Keratinocyte (primary cell): ENCODE results near the gene EXOC3L1.

Experiments used
- EZH2 ChIP-seq: IDR thresholded peaks from one replicate; pipeline ENCODE4 v1.6.1; 2012; ENCODE audit warnings: inconsistent platforms, mild to moderate bottlenecking, low read length, moderate library complexity
- TF ChIP-seq, protein P1 (sequence below), 3 experiments: IDR thresholded peaks in 1 of 3; conservative IDR thresholded peaks in 1 of 3; optimal IDR thresholded peaks in 1 of 3; 2 replicates in 2 of 3; 3 replicates in 1 of 3; pipeline versions ENCODE3 to v1.5.1; 2011; ENCODE audit warnings: low read length in 3 of 3, mild to moderate bottlenecking in 3 of 3, moderate library complexity in 2 of 3, control low read depth in 1 of 3, inconsistent platforms in 1 of 3; ENCODE audit not compliant: insufficient read depth in 2 of 3; ENCODE audit errors: extremely low read depth in 1 of 3

DNA sequence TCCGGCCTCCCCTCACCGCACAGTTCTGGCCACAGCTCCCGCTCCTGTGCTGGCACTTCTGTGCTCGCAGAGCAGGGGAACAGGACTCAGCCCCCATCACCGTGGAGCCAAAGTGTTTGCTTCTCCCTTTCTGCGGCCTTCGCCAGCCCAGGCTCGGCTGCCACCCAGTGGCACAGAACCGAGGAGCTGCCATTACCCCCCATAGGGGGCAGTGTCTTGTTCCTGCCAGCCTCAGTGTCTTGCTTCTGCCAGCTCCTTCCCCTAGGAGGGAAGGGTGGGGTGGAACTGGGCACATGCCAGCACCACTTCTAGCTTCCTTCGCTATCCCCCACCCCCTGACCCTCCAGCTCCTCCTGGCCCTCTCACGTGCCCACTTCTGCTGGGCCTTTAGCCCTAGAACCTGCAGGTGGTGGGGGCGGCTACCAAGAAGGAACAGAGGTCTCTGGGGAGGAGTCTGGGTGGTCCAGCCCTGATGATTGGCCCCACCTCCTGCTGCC, 8.3 kb upstream of the EXOC3L1 start:
- no peak for TF ChIP-seq EZH2
- TF ChIP-seq, protein P1, sequence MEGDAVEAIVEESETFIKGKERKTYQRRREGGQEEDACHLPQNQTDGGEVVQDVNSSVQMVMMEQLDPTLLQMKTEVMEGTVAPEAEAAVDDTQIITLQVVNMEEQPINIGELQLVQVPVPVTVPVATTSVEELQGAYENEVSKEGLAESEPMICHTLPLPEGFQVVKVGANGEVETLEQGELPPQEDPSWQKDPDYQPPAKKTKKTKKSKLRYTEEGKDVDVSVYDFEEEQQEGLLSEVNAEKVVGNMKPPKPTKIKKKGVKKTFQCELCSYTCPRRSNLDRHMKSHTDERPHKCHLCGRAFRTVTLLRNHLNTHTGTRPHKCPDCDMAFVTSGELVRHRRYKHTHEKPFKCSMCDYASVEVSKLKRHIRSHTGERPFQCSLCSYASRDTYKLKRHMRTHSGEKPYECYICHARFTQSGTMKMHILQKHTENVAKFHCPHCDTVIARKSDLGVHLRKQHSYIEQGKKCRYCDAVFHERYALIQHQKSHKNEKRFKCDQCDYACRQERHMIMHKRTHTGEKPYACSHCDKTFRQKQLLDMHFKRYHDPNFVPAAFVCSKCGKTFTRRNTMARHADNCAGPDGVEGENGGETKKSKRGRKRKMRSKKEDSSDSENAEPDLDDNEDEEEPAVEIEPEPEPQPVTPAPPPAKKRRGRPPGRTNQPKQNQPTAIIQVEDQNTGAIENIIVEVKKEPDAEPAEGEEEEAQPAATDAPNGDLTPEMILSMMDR (optimal IDR thresholded peaks at IDR 0.05 in 1 of 3, IDR thresholded peaks at IDR 0.05 in 1 of 3, conservative IDR thresholded peaks at IDR 0.05 in 1 of 3; ENCODE audit: extremely low read depth in 1 of 3, insufficient read depth in 2 of 3, low read length in 3 of 3): peak; percentile 90 to 100 (median 99)
